NCI-H187 (cell line): ENCODE data around the gene SMURF2.

Experiments used
- DNase-seq, 2 experiments: peaks; one replicate each; lab custom pipeline; 2025; lab: John Stamatoyannopoulos, UW

Gene SMURF2

DNA sequence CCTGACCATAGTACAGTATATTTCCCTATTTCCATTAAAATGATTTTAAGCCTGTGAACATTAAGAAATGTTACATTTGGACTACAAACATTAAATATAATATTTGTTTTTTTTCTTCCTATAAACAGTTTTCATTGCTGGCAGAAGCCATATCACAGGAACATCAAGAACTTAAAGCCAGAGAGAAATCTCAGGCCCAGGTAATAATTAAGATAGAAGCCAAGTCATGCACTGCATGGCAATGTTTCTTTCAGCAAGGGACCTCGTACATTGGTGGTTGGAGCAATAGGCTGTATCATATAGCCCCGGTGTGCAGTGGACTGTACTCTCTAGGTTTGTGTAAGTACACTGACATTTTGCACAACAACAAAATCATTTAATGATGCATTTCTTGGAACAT, 125.2 kb downstream of the SMURF2 start:
- no peak for DNase-seq

- DNase-seq = no peak
Measured at GRCh38 chr17:64535357-64535756, 126.8 kb downstream of the SMURF2 start.

GRCh38 chr17:64534187-64534586, 127.9 kb downstream of the SMURF2 start:
- DNase-seq = no peak

DNA sequence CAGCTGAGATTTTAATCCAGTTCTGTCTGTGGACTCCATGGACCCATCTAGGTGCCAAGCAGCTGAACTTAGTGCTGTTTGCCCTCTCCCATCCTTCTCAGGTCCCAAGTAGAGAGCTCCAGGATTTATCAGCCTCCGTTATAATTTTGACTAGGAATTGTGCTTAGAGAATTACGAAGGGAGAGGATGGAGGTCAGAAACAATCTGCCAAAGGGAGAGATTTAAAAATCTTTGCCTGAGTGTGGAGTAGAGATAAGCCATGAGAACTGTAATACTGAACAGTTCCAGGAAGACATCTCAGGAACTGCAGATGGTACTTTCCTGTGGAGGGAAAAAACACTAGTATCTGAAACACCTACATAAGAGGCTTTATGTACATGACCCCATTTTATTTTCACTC, 128.3 kb downstream of the SMURF2 start:
- DNase-seq = no peak

GRCh38 chr17:64532409-64532808, 129.7 kb downstream of the SMURF2 start:
- no peak for DNase-seq

- no peak for DNase-seq
Measured at GRCh38 chr17:64531955-64532371, 130.1 kb downstream of the SMURF2 start.

DNA sequence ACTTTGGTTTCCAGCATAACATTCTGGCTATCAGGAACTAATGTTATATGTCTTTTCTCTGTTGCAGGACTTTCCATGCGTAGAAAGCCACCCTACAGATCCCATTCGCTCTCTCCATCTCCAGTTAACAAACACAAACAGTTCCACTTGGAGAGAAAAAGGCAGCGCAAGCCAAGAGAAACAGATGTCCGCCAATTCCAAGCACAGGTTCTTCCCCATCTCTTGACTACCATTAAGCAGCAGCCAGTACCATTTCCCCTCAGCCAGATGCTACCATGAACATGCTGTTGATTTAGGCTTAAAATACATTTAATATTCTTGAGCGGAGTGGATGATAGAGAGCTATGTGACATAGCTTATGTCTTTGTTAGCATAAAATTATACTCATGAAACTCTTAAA, 132.9 kb downstream of the SMURF2 start:
- DNase-seq = no peak

DNA sequence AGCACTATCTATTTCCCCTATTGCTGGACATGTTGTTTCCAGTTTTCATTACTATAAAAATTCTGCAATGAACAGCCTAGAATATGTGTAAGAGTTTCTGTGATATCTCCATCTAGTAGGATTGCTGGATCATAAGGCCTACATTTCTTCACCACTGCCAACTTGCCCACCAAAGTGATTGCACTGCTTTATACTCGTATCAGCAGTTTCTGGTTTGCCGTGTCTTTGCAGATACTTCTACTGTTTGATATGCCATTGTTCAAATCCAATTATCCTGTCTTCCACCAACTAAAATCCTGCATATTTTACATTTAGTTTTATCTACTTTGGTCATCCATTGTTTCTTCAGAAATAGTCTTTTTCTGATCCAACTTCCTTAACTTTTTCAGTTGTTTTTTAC, 134.2 kb downstream of the SMURF2 start:
- no peak for DNase-seq

DNA sequence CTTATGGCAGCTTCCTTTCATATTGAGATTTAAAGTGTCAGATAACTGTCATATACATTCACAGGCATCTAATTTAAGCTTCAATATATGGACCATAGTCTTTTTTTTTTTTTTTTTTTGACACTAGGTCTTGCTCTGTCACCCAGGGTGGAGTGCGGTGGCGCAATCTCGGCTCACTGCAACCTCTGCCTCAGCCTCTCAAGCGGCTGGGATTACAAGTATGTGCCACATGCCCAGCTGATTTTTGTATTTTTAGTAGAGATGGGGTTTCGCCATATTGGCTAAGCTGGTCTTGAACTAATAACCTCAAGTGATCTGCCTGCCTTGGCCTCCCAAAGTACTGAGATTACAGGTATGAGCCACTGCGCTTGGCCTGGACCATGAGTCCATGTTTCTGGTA, 141.7 kb downstream of the SMURF2 start:
- no peak for DNase-seq

GRCh38 chr17:64519601-64520000, 142.5 kb downstream of the SMURF2 start:
- no peak for DNase-seq

DNA sequence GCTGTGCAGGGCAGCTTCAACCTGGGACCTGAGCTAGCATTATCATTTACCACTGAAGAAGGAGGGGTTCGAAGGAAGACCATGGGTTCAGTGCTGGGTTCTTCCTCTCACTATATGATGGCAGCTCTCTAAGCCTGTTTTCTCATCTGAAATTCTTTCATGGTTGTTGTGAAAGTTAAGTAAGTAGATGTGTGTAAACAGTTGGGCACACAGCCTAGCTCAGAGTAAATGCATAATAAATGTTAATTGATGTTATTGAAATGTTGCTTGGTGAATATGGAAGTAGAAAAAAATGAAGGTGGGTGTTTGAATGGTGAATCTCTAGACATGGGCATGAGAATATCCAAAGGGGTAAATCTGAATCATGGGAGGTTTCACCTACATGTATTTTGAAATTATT, 146.3 kb downstream of the SMURF2 start:
- no peak for DNase-seq

- DNase-seq = no peak
Measured at GRCh38 chr17:64515419-64515818, 146.7 kb downstream of the SMURF2 start.

DNA sequence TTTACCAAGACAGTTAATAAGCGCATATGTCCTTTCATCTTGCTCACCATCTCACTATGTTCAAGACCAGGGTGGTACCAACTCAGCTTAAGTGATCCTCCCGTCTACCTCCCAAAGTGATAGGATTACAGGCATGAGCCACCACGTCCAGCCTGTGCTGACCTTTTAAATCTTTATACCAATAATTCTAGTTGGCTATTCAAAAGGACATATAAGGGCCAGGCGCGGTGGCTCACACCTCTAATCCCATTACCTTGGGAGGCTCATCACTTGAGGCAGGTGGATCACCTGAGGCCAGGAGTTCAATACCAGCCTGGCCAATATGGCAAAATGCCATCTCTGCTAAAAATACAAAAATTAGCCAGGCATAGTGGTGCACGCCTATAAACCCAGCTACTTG, 152.9 kb downstream of the SMURF2 start:
- no peak for DNase-seq

GRCh38 chr17:64508683-64509082, 153.4 kb downstream of the SMURF2 start:
- DNase-seq = no peak

- DNase-seq = peak in 1 of 2 experiments; percentile 5
Measured at GRCh38 chr17:64507413-64507782, 154.7 kb downstream of the SMURF2 start.

GRCh38 chr17:64506576-64507412, 155.3 kb downstream of the SMURF2 start, which contains the start of gene CEP95:
TSS of gene CEP95 (plus strand) at chr17:64506977. CDS start at chr17:64507098, 121 bp downstream.
- DNase-seq = peak; percentile 91 to 98

- DNase-seq = peak; percentile 93 to 98
Measured at GRCh38 chr17:64506201-64506575, 155.9 kb downstream of the SMURF2 start, which contains the start of gene DDX5. TSS of gene DDX5 (minus strand) at chr17:64506289. CDS start at chr17:64506119, 170 bp downstream.

GRCh38 chr17:64505340-64506200, 156.5 kb downstream of the SMURF2 start:
- peak; percentile 39 to 85 for DNase-seq

DNA sequence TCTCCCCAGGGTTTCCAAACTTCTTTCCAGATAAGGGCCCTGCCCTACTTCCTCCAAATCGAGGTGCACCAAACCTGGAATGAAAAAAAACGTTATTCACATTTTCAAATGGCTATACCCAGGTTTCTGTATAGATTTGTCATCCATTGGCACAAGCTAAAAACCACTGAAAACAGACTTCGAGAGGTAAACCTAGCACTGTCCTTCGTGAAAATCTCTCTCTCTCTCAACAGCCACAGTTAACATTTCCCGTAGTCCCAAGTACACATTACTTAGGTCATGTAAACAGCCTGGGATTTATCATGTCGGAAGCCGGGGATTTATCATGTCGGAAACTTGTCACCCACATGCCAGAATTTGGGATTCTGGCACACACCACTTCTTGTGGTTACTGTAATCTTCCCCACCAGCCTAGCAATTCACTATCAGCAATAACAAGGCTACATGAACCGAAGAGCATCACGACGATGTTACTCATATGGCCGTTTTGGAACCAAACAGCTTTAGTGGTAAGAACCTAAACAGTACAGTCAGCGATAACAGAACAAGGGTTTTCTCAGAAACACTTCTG, 157.3 kb downstream of the SMURF2 start:
- no peak for DNase-seq

DNA sequence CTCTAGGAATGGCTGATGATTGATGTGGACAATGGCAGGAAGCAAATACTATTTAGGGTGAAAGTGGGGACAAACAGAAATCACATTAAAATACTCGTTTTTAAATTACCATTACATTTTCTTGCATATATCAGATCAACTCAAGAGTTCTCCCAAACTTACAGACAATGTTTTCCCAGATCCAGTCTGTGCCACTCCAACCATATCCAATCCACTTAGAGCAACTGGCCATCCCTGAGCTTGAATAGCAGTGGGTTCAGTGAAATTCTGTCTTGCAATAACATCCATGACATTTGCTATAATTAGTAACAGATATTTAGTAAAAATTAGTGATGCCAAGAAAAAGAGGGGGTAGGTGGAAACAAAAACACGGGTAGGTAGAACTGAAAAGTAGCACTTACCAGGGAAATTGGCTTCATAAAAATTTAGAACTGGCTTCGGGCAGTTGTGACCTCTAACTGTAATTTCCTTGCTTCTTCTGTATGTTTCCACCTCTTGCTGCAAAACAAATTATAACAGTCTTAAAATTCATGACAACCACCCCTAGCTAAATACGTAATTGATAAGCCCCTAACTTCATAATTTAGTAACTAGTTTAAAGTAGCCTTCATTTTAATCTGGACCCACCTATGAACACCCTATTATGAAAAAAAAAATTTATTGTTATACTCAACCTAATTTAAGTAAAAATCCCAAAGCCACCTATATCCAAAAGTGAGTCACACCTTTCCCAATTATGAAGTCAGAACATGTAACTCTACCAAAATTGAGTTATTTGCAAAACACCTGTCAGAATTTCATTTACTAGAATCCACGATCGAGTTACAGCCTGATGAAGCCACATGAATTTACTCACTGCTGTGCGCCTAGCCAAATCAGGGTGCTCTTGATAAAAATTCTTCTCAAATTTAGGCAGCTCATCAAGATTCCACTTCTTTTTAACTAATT, 158.0 kb downstream of the SMURF2 start:
- no peak for DNase-seq

GRCh38 chr17:64503341-64503740, 158.8 kb downstream of the SMURF2 start:
- no peak for DNase-seq
